ENCODE results near the gene TSFM. TPM values are rescaled to one million over a fixed set of nuclear protein-coding genes. Genes with fewer than 3 reads are reported as not detected.
A peak's percentile ranks its signal among the peaks of the same experiment; 100 is the strongest.

Gene TSFM
- total RNA-seq, 1 experiment from 2014 or later, result 53.2 TPM

GRCh38 chr12:57763881-57764661, 18.5 kb upstream of the TSFM start:
- Histone ChIP-seq H3K9ac (ENCODE audit: low read length) (peak overlapping the region; percentile 81), H3K9me2 (ENCODE audit: insufficient read depth) (no peaks in the 10 kb centered on the region), H3K9me3 (ENCODE audit: control insufficient read depth in 1 of 2, insufficient read depth in 1 of 2, low read depth in 1 of 2, low read length in 2 of 2) (no peaks in the 10 kb centered on the region), H3K4me3 (replicated peaks in 1 of 2; ENCODE audit: low read depth in 1 of 2, low read length in 2 of 2) (peak overlapping the region; percentile 72 to 81), H3K27ac (ENCODE audit: low read depth, low read length) (peak overlapping the region; percentile 73; the same call in 1 of the 2 replicates), H3K27me3 (ENCODE audit: insufficient read depth, low read length) (no peaks in the 10 kb centered on the region), H3K4me1 (ENCODE audit: control insufficient read depth in 1 of 2, insufficient read depth in 2 of 2, low read length in 2 of 2) (peaks cover 11 to 40% of the 10 kb centered on the region in 2 experiments), H3K36me3 (ENCODE audit: control insufficient read depth in 1 of 2, insufficient read depth in 2 of 2, low read length in 2 of 2) (peaks cover 9 to 10% of the 10 kb centered on the region in 2 experiments; a peak in 3 of 4 replicates), H2AFZ (ENCODE audit: low read depth, low read length, poor library complexity, severe bottlenecking) (no peak overlapping the region), H3K79me2 (ENCODE audit: insufficient read depth, low read length) (no peaks in the 10 kb centered on the region), H4K20me1 (ENCODE audit: insufficient read depth) (no peaks in the 10 kb centered on the region), H3K4me2 (ENCODE audit: low read length) (peak overlapping the region; percentile 100)
- ChIA-PET RAD21 (ENCODE audit: low non-redundant PET in 1 of 2, low total read pairs in 2 of 2, uncharacterized antibody in 2 of 2, unreplicated experiment in 2 of 2) (no interaction called here), POLR2A (interaction anchor here (0.9 kb wide), 1 partner anchor 20 kb away, joined by 4 read pairs; the partner anchor contains the start of gene TSPAN31), CTCF (interaction anchor here (4.0 kb wide), 1 partner anchor 8 kb away, joined by 51 read pairs; no protein-coding TSS in a partner anchor)
- intact Hi-C loops (cut with micrococcal nuclease), result no loop called here
- ATAC-seq (no peak), DNase-seq (ENCODE audit: low read depth, low spot score) (no peak)
- no peak for TF ChIP-seq EZH2 (IDR thresholded peaks at IDR 0.05)
- BruUV-seq (replicated peaks), result no TSS peak

GRCh38 chr12:57764662-57765002, 18.0 kb upstream of the TSFM start:
- TF ChIP-seq SP1 (IDR thresholded peaks at IDR 0.05; ENCODE audit: low read depth) (no peak), YY1 (IDR thresholded peaks at IDR 0.05; ENCODE audit: extremely low read depth, insufficient replicate concordance, low read depth, low read length) (peak; percentile 4), POLR2AphosphoS5 (IDR thresholded peaks at IDR 0.05; ENCODE audit: low read depth, low read length) (peak; percentile 77), ATF3 (IDR thresholded peaks at IDR 0.05) (no peak)
- H3K9ac ChIP-seq (ENCODE audit: low read length), result peak overlapping the region; percentile 81
- H3K9me3 ChIP-seq (ENCODE audit: control insufficient read depth in 1 of 2, insufficient read depth in 1 of 2, low read depth in 1 of 2, low read length in 2 of 2), result no peaks in the 10 kb centered on the region
- peak overlapping the region; percentile 100 for H3K4me2 ChIP-seq (ENCODE audit: low read length)
- peak overlapping the region; percentile 72 to 81 for H3K4me3 ChIP-seq (replicated peaks in 1 of 2; ENCODE audit: low read depth in 1 of 2, low read length in 2 of 2)
- H3K27me3 ChIP-seq (ENCODE audit: insufficient read depth, low read length), result no peaks in the 10 kb centered on the region
- peaks cover 10 to 15% of the 10 kb centered on the region in 2 experiments; a peak in 3 of 4 replicates for H3K36me3 ChIP-seq (ENCODE audit: control insufficient read depth in 1 of 2, insufficient read depth in 2 of 2, low read length in 2 of 2)
- H3K27ac ChIP-seq (ENCODE audit: low read depth, low read length), result peak overlapping the region; percentile 73
- peak overlapping the region; percentile 79 for H2AFZ ChIP-seq (ENCODE audit: low read depth, low read length, poor library complexity, severe bottlenecking)
- intact Hi-C loops (cut with micrococcal nuclease), result no loop called here
- ChIA-PET CTCF (interaction anchor here (4.0 kb wide), 1 partner anchor 8 kb away, joined by 51 read pairs; no protein-coding TSS in a partner anchor), RAD21 (ENCODE audit: low non-redundant PET in 1 of 2, low total read pairs in 2 of 2, uncharacterized antibody in 2 of 2, unreplicated experiment in 2 of 2) (no interaction called here), POLR2A (interaction anchor here (0.7 to 0.9 kb wide), 2 partner anchors 20 to 177 kb away, joined by 3 to 4 read pairs; partner anchors contain the start of genes ATP23 and TSPAN31)
- H3K9me2 ChIP-seq (ENCODE audit: insufficient read depth), result no peaks in the 10 kb centered on the region
- no TSS peak for BruUV-seq (replicated peaks)
- no peaks in the 10 kb centered on the region for H4K20me1 ChIP-seq (ENCODE audit: insufficient read depth)
- H3K79me2 ChIP-seq (ENCODE audit: insufficient read depth, low read length), result no peaks in the 10 kb centered on the region; the same call in 1 of the 2 replicates
- DNase-seq (ENCODE audit: low read depth, low spot score), result no peak
- peak; percentile 33 for ATAC-seq
- peaks cover 11 to 40% of the 10 kb centered on the region in 2 experiments for H3K4me1 ChIP-seq (ENCODE audit: control insufficient read depth in 1 of 2, insufficient read depth in 2 of 2, low read length in 2 of 2)
